HG03097 (cell line): ENCODE data around the gene GLMN.

Source experiments
- ATAC-seq: cut with Tn5 transposase; IDR thresholded peaks from one replicate; pipeline ENCODE4 v1.9.1; 2021; ENCODE audit not compliant: unreplicated experiment, low FRiP score

Gene GLMN

DNA sequence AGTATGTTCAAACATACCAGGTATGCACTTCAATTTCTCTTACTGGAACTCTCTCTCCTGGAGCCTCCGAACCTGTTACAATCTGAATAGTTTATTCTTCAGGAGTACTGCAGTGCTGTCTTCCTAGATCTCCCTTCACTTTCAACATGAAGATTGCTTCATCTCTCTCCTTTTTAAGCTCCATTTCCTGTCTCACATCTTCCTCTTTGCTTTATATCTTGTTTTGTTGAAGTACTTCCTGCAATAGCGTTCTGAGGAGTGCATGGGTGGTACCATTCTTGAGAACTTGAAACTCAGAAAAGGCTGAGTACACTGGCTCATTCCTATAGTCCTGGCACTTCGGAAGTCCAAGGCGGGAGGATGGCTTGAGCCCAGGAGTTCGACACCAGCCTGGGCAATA lies 96.8 kb downstream of the GLMN start:
- no peak for ATAC-seq
